Right cardiac atrium (tissue), 5 donors: ENCODE measurements around the gene VMP1. TPM values are rescaled to one million over a fixed set of nuclear protein-coding genes. Genes with fewer than 3 reads are reported as not detected.

ENCODE experiments used
- ATAC-seq, 2 donors: fragments of 200-7000 bp; cut with Tn5 transposase; one replicate each; pipeline versions ENCODE4 v1.8.0 to v1.9.1; 2020; ENCODE audit warnings: moderate library complexity in 2 of 2, mild to moderate bottlenecking in 1 of 2
- DNase-seq, 3 donors: peaks; one replicate each; pipeline ENCODE4 v3.0.0-alpha.2; 2020
- H3K27ac ChIP-seq: one replicate; pipeline ENCODE4 v1.5.1; 2013; ENCODE audit warnings: mild to moderate bottlenecking, low read length, control low read depth, moderate library complexity
- H3K27me3 ChIP-seq: one replicate; pipeline ENCODE4 v1.6.1; 2013; ENCODE audit not compliant: control insufficient read depth, insufficient read depth
- H3K4me1 ChIP-seq: one replicate; pipeline ENCODE4 v1.6.1; 2013; ENCODE audit warnings: low read length; ENCODE audit not compliant: control insufficient read depth, insufficient read depth
- H3K4me3 ChIP-seq: one replicate; pipeline ENCODE4 v1.5.1; 2013; ENCODE audit warnings: low read length, control low read depth
- H3K9me3 ChIP-seq: one replicate; pipeline ENCODE4 v1.6.1; 2013; ENCODE audit warnings: low read length; ENCODE audit not compliant: control insufficient read depth
- WGBS: extraction: QIAGEN DNeasy Blood & Tissue Kit; methylation state at CpG from one replicate; pipeline ENCODE4 v1.1.7; 2013; 5-methylcytosine and 5-hydroxymethylcytosine counted together
- intact Hi-C, 4 donors: fragments of 100-400 bp; cut with DNase I; formaldehyde crosslinking; loops; one replicate each; pipeline versions ENCODE4 v1.11.0 to v1.14.0; 2022 to 2023
- polyA plus RNA-seq: library from polyadenylated mRNA; stranded (reverse); fragments of 200-250 nt; gene quantifications from one replicate; pipeline ENCODE4 v1.2.3, GENCODE V29; 2013
- total RNA-seq, 4 donors: library from RNA; stranded (reverse); fragmentation: NEBNext Ultra II Directional; extraction: Animal tissue kit (Norgen Biotek cat#: 25700); gene quantifications; one replicate each; pipeline ENCODE4 v1.2.1, GENCODE V29; 2021
- donor health status: healthy with polysubstance abuse.
- donor health status: DM: no; HTN: yes; CAD: no.
- donor health status: DM: no; HTN: no; CAD: no.
- donor health status: DM: no; HTN: yes; CAD: no; lungs with severe emphysema.
- donor health status: DM: yes; HTN: yes; CAD: no.

VMP1 gene
- total and polyA plus RNA-seq, 5 donors, result 60.7 to 106 (median 68.3) TPM

- no peaks in the 10 kb centered on the region for H3K9me3 ChIP-seq
- WGBS, result 6% methylated on average over 4 of the region's 4 CpGs
- intact Hi-C loops, result loop anchor here in 2 of 4 donors (10.0 kb wide), 2 partner anchors 55 to 75 kb away; no protein-coding TSS in a partner anchor
- H3K4me3 ChIP-seq, result no peak overlapping the region
- no peak overlapping the region for H3K27ac ChIP-seq
- H3K27me3 ChIP-seq, result no peaks in the 10 kb centered on the region
- peak; percentile 85 to 96 for ATAC-seq
- DNase-seq, result no peak
- H3K4me1 ChIP-seq, result peaks cover 9% of the 10 kb centered on the region
Measured at GRCh38 chr17:59829217-59830006, 122.0 kb downstream of the VMP1 start.

GRCh38 chr17:59830007-59830630 lies 122.7 kb downstream of the VMP1 start:
- Histone ChIP-seq H3K4me3 (no peak overlapping the region), H3K27ac (no peak overlapping the region), H3K9me3 (no peaks in the 10 kb centered on the region), H3K27me3 (no peaks in the 10 kb centered on the region), H3K4me1 (peaks cover 9% of the 10 kb centered on the region)
- intact Hi-C loops, result loop anchor here in 1 of 4 donors (10.0 kb wide), 1 partner anchor 75 kb away; no protein-coding TSS in a partner anchor
- WGBS, result 69% methylated on average over 3 of the region's 3 CpGs
- peak in 2 of 3 donors; percentile 43 to 53 for DNase-seq
- peak in 1 of 2 donors; percentile 51 for ATAC-seq

GRCh38 chr17:59830846-59831486 lies 123.5 kb downstream of the VMP1 start:
- Histone ChIP-seq H3K9me3 (no peaks in the 10 kb centered on the region), H3K4me3 (no peak overlapping the region), H3K4me1 (peaks cover 7% of the 10 kb centered on the region), H3K27ac (peak overlapping the region; percentile 10), H3K27me3 (no peaks in the 10 kb centered on the region)
- WGBS, result 82% methylated on average over 1 of the region's 1 CpG
- no peak for DNase-seq
- intact Hi-C loops, result loop anchor here in 1 of 4 donors (10.0 kb wide), 1 partner anchor 76 kb away; no protein-coding TSS in a partner anchor
- ATAC-seq, result no peak

GRCh38 chr17:59832883-59833379 lies 125.5 kb downstream of the VMP1 start:
- no peaks in the 10 kb centered on the region for H3K27me3 ChIP-seq
- no peak overlapping the region for H3K27ac ChIP-seq
- H3K9me3 ChIP-seq, result no peaks in the 10 kb centered on the region
- DNase-seq, result no peak
- intact Hi-C loops, result loop anchor here in 1 of 4 donors (10.0 kb wide), 1 partner anchor 78 kb away; no protein-coding TSS in a partner anchor
- peaks cover 7% of the 10 kb centered on the region for H3K4me1 ChIP-seq
- ATAC-seq, result no peak
- 52% methylated on average over 4 of the region's 4 CpGs for WGBS
- no peak overlapping the region for H3K4me3 ChIP-seq

GRCh38 chr17:59837308-59838051 lies 130.0 kb downstream of the VMP1 start:
- H3K4me3 ChIP-seq, result peak overlapping the region; percentile 100
- intact Hi-C loops, result loop anchor here in 2 of 4 donors (5.0 to 10.0 kb wide), 2 partner anchors 83 to 85 kb away; no protein-coding TSS in a partner anchor
- peak overlapping the region; percentile 93 for H3K27ac ChIP-seq
- H3K9me3 ChIP-seq, result no peaks in the 10 kb centered on the region
- no peaks in the 10 kb centered on the region for H3K27me3 ChIP-seq
- peaks cover 5% of the 10 kb centered on the region for H3K4me1 ChIP-seq
- 1% methylated on average over 8 of the region's 8 CpGs for WGBS
- DNase-seq, result peak in 1 of 3 donors; percentile 49
- ATAC-seq, result peak; percentile 95 to 97

- Histone ChIP-seq H3K4me1 (peaks cover 5% of the 10 kb centered on the region), H3K27ac (peak overlapping the region; percentile 99), H3K27me3 (no peaks in the 10 kb centered on the region), H3K4me3 (peak overlapping the region; percentile 100), H3K9me3 (no peaks in the 10 kb centered on the region)
- intact Hi-C loops, result loop anchor here in 2 of 4 donors (5.0 to 10.0 kb wide), 2 partner anchors 83 to 86 kb away; no protein-coding TSS in a partner anchor
- ATAC-seq (peak in 1 of 2 donors; percentile 33), DNase-seq (no peak)
- 6% methylated on average over 8 of the region's 8 CpGs for WGBS
Measured at GRCh38 chr17:59838052-59838916, 130.8 kb downstream of the VMP1 start.

GRCh38 chr17:59839651-59840328 lies 132.3 kb downstream of the VMP1 start:
- no peak for DNase-seq
- intact Hi-C loops, result loop anchor here in 2 of 4 donors (5.0 to 10.0 kb wide), 2 partner anchors 85 to 87 kb away; no protein-coding TSS in a partner anchor
- Histone ChIP-seq H3K9me3 (no peaks in the 10 kb centered on the region), H3K27me3 (no peaks in the 10 kb centered on the region), H3K4me3 (peak overlapping the region; percentile 100), H3K4me1 (peaks cover 5% of the 10 kb centered on the region), H3K27ac (peak overlapping the region; percentile 15)
- WGBS, result 18% methylated on average over 6 of the region's 6 CpGs
- no peak for ATAC-seq

GRCh38 chr17:59840329-59841090 lies 133.1 kb downstream of the VMP1 start:
- peaks cover 5% of the 10 kb centered on the region for H3K4me1 ChIP-seq
- WGBS, result 28% methylated on average over 4 of the region's 4 CpGs

More at GRCh38 chr17:59840329-59841090, 133.1 kb downstream of the VMP1 start:
- no peak for ATAC-seq
- no peak for DNase-seq
- intact Hi-C loops, result no loop called here
- peak overlapping the region; percentile 100 for H3K4me3 ChIP-seq
- peak overlapping the region; percentile 42 for H3K27ac ChIP-seq
- H3K27me3 ChIP-seq, result no peaks in the 10 kb centered on the region
- H3K9me3 ChIP-seq, result no peaks in the 10 kb centered on the region
